Measurements from ENCODE around the gene SLC25A40. TPM values are rescaled to one million over a fixed set of nuclear protein-coding genes. Genes with fewer than 3 reads are reported as not detected.

Gene SLC25A40
- total RNA-seq, 6 experiments from 2014 or later, result 6.1 to 27.0 (median 10.1) TPM

DNA sequence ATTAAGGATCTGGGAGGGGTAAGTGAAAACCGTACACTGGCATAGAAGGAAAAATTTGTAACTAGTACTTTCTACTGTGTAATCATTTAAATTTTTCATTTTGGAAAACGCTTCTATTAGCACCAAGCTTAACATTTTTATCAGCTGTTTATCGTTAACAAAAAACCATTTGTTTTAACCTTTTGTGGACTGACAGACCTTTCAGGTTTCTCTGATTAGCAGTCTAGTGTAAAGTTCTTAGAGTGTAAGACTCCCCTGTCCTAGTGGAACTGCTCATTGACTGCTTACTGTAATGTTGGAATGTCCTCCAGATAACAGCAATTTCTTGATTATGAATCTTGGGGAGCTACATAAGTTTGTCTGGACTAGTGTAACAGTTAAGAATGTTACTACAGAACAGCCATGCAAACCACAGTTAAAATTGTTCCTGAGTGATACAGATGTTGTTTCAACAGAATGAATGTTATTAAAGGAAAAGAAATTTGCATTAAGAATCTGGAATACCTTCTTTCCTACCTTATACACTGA lies 2.1 kb upstream of the SLC25A40 start:
- ATAC-seq, result no peak
- H3K4me3 ChIP-seq, result no peak overlapping the region
- WGBS (ENCODE audit: insufficient coverage, low coverage, low lambda C conversion rate, missing lambda C conversion rate), result 79% methylated on average over 3 of the region's 3 CpGs

DNA sequence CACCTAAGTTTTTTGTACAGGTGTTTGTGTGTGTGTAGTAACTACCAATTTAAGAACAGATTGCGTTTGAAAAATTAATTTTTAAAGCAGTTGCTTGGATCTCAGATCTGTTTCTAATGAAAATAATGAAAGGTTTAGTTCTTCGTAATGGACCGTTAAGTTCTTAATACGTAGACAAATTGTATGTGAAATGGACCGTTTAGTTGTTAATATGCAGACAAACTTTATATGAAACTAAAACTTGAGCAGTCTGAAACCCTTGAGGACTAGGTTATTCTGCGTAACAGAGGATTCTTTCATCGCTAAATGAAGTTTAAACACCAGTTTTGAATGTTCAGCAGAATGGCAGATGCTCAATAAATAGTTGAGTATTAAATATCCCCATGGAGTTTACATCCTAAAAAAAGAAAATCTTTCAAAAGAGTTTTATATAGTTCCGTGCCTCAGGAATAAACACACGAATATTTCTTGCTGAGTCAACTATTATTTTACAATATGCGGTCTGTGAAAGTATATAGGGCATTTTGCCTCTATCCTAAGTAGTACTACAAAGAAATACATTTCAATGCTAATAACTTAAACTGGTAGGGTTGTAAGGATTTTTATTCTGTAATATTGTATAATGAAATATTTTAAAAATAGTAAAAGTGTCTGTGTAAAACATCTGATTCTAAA lies 1.3 kb upstream of the SLC25A40 start:
- H3K4me1 ChIP-seq, result peaks cover 0 to 17% (median 7%) of the 10 kb centered on the region in 4 donors
- no peaks in the 10 kb centered on the region for H3K9me3 ChIP-seq
- H3K36me3 ChIP-seq, result no peaks in the 10 kb centered on the region
- 3% methylated on average over 10 of the region's 10 CpGs for WGBS (ENCODE audit: insufficient coverage, low coverage, low lambda C conversion rate, missing lambda C conversion rate)
- DNase-seq (no peak), ATAC-seq (no peak)
- TF ChIP-seq, protein P1, sequence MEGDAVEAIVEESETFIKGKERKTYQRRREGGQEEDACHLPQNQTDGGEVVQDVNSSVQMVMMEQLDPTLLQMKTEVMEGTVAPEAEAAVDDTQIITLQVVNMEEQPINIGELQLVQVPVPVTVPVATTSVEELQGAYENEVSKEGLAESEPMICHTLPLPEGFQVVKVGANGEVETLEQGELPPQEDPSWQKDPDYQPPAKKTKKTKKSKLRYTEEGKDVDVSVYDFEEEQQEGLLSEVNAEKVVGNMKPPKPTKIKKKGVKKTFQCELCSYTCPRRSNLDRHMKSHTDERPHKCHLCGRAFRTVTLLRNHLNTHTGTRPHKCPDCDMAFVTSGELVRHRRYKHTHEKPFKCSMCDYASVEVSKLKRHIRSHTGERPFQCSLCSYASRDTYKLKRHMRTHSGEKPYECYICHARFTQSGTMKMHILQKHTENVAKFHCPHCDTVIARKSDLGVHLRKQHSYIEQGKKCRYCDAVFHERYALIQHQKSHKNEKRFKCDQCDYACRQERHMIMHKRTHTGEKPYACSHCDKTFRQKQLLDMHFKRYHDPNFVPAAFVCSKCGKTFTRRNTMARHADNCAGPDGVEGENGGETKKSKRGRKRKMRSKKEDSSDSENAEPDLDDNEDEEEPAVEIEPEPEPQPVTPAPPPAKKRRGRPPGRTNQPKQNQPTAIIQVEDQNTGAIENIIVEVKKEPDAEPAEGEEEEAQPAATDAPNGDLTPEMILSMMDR (IDR thresholded peaks at IDR 0.05), result no peak
- no peak for TF ChIP-seq POLR2A (IDR thresholded peaks at IDR 0.05)
- no peaks in the 10 kb centered on the region for H3K27me3 ChIP-seq
- peak overlapping the region; percentile 76 to 88 (median 79) for H3K4me3 ChIP-seq
- H3K27ac ChIP-seq, result peak overlapping the region in 1 of 3 donors; percentile 93
- intact Hi-C loops (cut with DNase I), result no loop called here

More for the DNA sequence above, 2.1 kb upstream of the SLC25A40 start:
- DNase-seq, result no peak
- TF ChIP-seq POLR2A (IDR thresholded peaks at IDR 0.05), result no peak
- TF ChIP-seq, protein P1 (IDR thresholded peaks at IDR 0.05), result no peak
- Histone ChIP-seq H3K27me3 (no peaks in the 10 kb centered on the region), H3K27ac (no peak overlapping the region), H3K9me3 (no peaks in the 10 kb centered on the region), H3K36me3 (no peaks in the 10 kb centered on the region), H3K4me1 (peaks cover 0 to 17% (median 7%) of the 10 kb centered on the region in 4 donors)
- intact Hi-C loops (cut with DNase I), result no loop called here

DNA sequence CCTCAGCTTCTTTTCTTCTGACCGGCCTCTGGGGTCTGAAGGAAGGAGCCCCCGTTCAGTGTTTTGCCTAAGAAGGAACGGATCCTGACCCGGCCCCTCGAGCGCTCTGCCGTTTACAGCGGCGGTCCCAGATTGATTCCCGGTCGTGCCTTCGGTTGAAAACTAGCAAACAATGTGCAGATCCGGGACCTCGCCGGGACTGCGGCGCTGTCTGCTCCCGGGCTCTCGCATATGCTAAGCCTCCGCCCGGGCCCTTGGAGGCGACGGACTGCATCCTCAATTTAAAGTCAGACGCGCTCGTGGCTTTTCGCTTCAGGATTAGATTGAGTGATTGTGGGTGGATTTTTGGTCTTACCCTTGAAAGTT lies 692 bp upstream of the SLC25A40 start:
- Histone ChIP-seq H3K27me3 (no peaks in the 10 kb centered on the region), H3K27ac (peak overlapping the region; percentile 84 to 93 (median 92)), H3K36me3 (no peaks in the 10 kb centered on the region), H3K4me3 (peak overlapping the region; percentile 76 to 88 (median 79)), H3K9me3 (no peaks in the 10 kb centered on the region), H3K4me1 (peaks cover 0 to 17% (median 7%) of the 10 kb centered on the region in 4 donors)
- intact Hi-C loops (cut with DNase I), result no loop called here
- TF ChIP-seq, protein P1 (IDR thresholded peaks at IDR 0.05), result no peak
- no peak for TF ChIP-seq POLR2A (IDR thresholded peaks at IDR 0.05)
- 0% methylated on average over 18 of the region's 27 CpGs for WGBS (ENCODE audit: insufficient coverage, low coverage, low lambda C conversion rate, missing lambda C conversion rate)
- DNase-seq (peak; percentile 72 to 82 (median 74)), ATAC-seq (peak; percentile 48 to 60 (median 54))

DNA sequence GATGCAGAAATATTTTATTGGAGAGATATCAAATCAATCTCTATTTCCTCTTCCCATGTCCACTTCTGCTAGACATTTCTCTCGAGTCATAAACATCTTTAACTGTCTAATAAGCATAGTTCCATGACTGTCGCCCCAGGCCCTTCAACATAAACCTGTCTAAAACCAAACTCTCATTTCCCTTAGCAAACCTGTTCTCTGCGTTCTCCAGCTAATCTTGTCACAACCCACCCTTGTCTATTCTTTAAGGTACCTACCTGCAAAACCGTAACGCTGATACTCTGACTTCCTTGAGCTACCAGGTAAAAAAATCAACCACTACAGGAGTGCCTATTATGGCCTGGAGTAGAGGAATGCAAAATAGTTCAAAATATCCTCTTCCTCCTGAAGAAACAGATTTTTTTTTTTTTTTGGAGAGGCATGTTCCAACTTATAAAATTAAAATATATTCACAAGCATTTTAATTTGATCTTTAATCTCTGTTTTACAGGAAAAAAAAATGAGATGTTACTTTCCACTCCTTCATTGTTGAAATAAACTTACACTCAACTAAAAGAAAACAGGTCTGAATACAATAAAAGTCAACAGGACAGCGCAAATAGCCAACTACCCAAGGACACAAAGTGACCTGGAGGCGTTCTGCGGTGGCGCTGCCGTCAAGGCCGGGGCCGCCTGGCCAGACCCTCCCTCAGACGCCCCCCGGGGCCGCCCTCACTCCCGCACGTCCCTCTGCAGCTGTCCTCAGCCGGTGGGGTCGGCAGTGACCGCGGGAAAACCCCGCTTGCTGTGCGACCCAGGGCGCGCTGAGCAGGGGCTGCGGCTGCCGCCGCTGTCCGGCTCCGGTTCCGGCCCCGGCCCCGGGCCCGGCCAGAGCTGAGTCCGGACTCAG lies 765 bp downstream of the SLC25A40 start:
- no peaks in the 10 kb centered on the region for H3K27me3 ChIP-seq
- peak; percentile 21 to 55 (median 38) for ATAC-seq
- H3K4me1 ChIP-seq, result peaks cover 0 to 17% (median 7%) of the 10 kb centered on the region in 4 donors
- DNase-seq, result peak; percentile 61 to 75 (median 66)
- H3K27ac ChIP-seq, result peak overlapping the region; percentile 89 to 93 (median 92)
- intact Hi-C loops (cut with DNase I), result no loop called here
- H3K9me3 ChIP-seq, result no peaks in the 10 kb centered on the region
- H3K4me3 ChIP-seq, result peak overlapping the region; percentile 76 to 88 (median 79)
- WGBS (ENCODE audit: insufficient coverage, low coverage, low lambda C conversion rate, missing lambda C conversion rate), result 4% methylated on average over 11 of the region's 35 CpGs
- no peaks in the 10 kb centered on the region for H3K36me3 ChIP-seq
- no peak for TF ChIP-seq POLR2A (IDR thresholded peaks at IDR 0.05)
- TF ChIP-seq, protein P1 (IDR thresholded peaks at IDR 0.05), result no peak
